Measurements from ENCODE around the gene GRID1.

- TF ChIP-seq, protein P1, sequence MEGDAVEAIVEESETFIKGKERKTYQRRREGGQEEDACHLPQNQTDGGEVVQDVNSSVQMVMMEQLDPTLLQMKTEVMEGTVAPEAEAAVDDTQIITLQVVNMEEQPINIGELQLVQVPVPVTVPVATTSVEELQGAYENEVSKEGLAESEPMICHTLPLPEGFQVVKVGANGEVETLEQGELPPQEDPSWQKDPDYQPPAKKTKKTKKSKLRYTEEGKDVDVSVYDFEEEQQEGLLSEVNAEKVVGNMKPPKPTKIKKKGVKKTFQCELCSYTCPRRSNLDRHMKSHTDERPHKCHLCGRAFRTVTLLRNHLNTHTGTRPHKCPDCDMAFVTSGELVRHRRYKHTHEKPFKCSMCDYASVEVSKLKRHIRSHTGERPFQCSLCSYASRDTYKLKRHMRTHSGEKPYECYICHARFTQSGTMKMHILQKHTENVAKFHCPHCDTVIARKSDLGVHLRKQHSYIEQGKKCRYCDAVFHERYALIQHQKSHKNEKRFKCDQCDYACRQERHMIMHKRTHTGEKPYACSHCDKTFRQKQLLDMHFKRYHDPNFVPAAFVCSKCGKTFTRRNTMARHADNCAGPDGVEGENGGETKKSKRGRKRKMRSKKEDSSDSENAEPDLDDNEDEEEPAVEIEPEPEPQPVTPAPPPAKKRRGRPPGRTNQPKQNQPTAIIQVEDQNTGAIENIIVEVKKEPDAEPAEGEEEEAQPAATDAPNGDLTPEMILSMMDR (IDR thresholded peaks at IDR 0.05 in 2 of 3, conservative IDR thresholded peaks at IDR 0.05 in 1 of 3; ENCODE audit: control insufficient read depth in 2 of 3, extremely low read depth in 1 of 3, insufficient read depth in 1 of 3, low read depth in 3 of 3, low read length in 3 of 3): no peak
- TF ChIP-seq POLR2AphosphoS5 (IDR thresholded peaks at IDR 0.05; ENCODE audit: low read length) (no peak), EZH2 (IDR thresholded peaks at IDR 0.05; ENCODE audit: borderline replicate concordance, control insufficient read depth, low read depth, low read length) (no peak), BCL11A (IDR thresholded peaks at IDR 0.05; ENCODE audit: low read depth, low read length) (no peak), SRF (IDR thresholded peaks at IDR 0.05; ENCODE audit: low read depth in 2 of 2, low read length in 2 of 2) (no peak), SMC3 (IDR thresholded peaks at IDR 0.05; ENCODE audit: borderline replicate concordance, low read length) (no peak), KAT2A (conservative IDR thresholded peaks at IDR 0.05; ENCODE audit: control insufficient read depth, low read depth, low read length) (no peak), POLR2A (IDR thresholded peaks at IDR 0.05; ENCODE audit: low read depth, low read length) (no peak), SIN3A (IDR thresholded peaks at IDR 0.05; ENCODE audit: low read depth, low read length) (no peak)
Observed at GRCh38 chr10:86071145-86071544, 295.4 kb downstream of the GRID1 start.
